Caco-2 (cell line): Measurements from ENCODE around the gene ABCA7. TPM values are rescaled to one million over a fixed set of nuclear protein-coding genes. Genes with fewer than 3 reads are reported as not detected.

Experiments
- BruUV-seq: library from RNA; stranded (reverse); fragments of 400-500 nt; replicated peaks from 2 replicates; lab custom pipeline; 2021; lab: Mats Ljungman, UMichigan
- CTCF ChIA-PET: fragments of 300-600 bp; sonication (Branson Sonifier 250); formaldehyde crosslinking; loops from one replicate; lab custom pipeline; 2022; ENCODE audit warnings: antibody characterized with exemption; lab: Charles Lee
- POLR2A ChIA-PET: fragments of 300-600 bp; sonication (Branson Sonifier 250); formaldehyde crosslinking; loops from one replicate; lab custom pipeline; 2022; ENCODE audit warnings: antibody characterized with exemption; lab: Charles Lee
- DNase-seq, 2 experiments: peaks; one replicate each; pipeline versions ENCODE4 v3.0.0 to v3.0.0-alpha.2; 2020 to 2022
- H3K27me3 ChIP-seq: replicated peaks from 2 replicates; pipeline ENCODE4 v1.6.0; 2011; ENCODE audit warnings: low read length; ENCODE audit not compliant: control insufficient read depth, insufficient read depth
- H3K36me3 ChIP-seq: 2 replicates; pipeline ENCODE4 v1.5.1; 2011; ENCODE audit warnings: low read length; ENCODE audit not compliant: control insufficient read depth, insufficient read depth
- H3K4me1 ChIP-seq: fragments of 250-450 bp; sonication (Bioruptor Pico); 2 replicates; pipeline ENCODE4 v1.5.1; 2020; ENCODE audit warnings: mild to moderate bottlenecking
- H3K4me3 ChIP-seq: 2 replicates; pipeline ENCODE4 v1.5.1; 2011; ENCODE audit warnings: low read depth, mild to moderate bottlenecking, control low read depth, low read length
- H3K9me3 ChIP-seq: fragments of 250-450 bp; sonication (Bioruptor Pico); 2 replicates; pipeline ENCODE4 v1.5.1; 2020; ENCODE audit warnings: mild to moderate bottlenecking, moderate library complexity
- H3K27ac Mint-ChIP-seq: one replicate; pipeline ENCODE4 v1.8.0; 2022; ENCODE audit warnings: mixed read lengths; ENCODE audit not compliant: unreplicated experiment
- H3K27me3 Mint-ChIP-seq: one replicate; pipeline ENCODE4 v1.8.0; 2022; ENCODE audit warnings: mixed read lengths; ENCODE audit not compliant: insufficient read depth, unreplicated experiment
- H3K36me3 Mint-ChIP-seq: one replicate; pipeline ENCODE4 v1.8.0; 2022; ENCODE audit warnings: mild to moderate bottlenecking, mixed read lengths; ENCODE audit not compliant: insufficient read depth, unreplicated experiment
- H3K4me1 Mint-ChIP-seq: one replicate; pipeline ENCODE4 v1.8.0; 2022; ENCODE audit warnings: low read depth, mixed read lengths; ENCODE audit not compliant: unreplicated experiment
- H3K4me3 Mint-ChIP-seq: one replicate; pipeline ENCODE4 v1.8.0; 2022; ENCODE audit warnings: mild to moderate bottlenecking, moderate library complexity, mixed read lengths; ENCODE audit not compliant: unreplicated experiment
- H3K9me3 Mint-ChIP-seq: one replicate; pipeline ENCODE4 v1.8.0; 2022; ENCODE audit warnings: mixed read lengths; ENCODE audit not compliant: unreplicated experiment
- intact Hi-C: fragments of 100-400 bp; cut with micrococcal nuclease; formaldehyde crosslinking; loops from one replicate; pipeline ENCODE4 v1.10.0; 2022; ENCODE audit not compliant: unreplicated experiment
- total RNA-seq: library from RNA; stranded (reverse); gene quantifications from 2 replicates; pipeline ENCODE4 v1.2.3, GENCODE V29; 2022
- TF ChIP-seq, protein P1 (sequence below), 2 experiments: fragments of 200-600 bp in 1 of 2; IDR thresholded peaks; 1 replicate in 1 of 2; 2 replicates in 1 of 2; pipeline versions ENCODE4 v1.5.1 to v1.8.0; 2011 to 2022; ENCODE audit warnings: antibody characterized with exemption in 1 of 2, control low read depth in 1 of 2, inconsistent platforms in 1 of 2, low read depth in 1 of 2, low read length in 1 of 2, mild to moderate bottlenecking in 1 of 2, moderate library complexity in 1 of 2; ENCODE audit not compliant: insufficient read depth in 1 of 2, severe bottlenecking in 1 of 2, unreplicated experiment in 1 of 2

ABCA7 gene
- total RNA-seq, 1 experiment from 2014 or later: 45.9 TPM

DNA sequence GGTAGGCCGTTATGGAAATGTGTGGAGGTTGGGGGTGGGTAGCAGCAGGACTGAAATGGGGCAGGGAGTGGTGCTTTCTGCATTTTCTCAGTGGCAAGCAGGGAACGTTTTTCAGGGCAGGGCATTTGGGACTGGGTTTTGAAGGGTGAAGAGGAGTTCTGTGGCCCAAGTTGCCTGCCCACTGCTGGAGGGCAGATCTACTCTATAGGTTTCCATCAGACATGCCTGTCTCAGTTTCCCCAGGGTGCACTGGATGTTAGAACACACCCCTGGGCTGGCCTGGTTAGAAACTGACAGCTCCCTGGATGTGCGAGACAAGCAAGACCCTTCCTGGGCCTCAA, 40.6 kb upstream of the ABCA7 start:
- H3K9me3 ChIP-seq: no peaks in the 10 kb centered on the region
- H3K4me3 ChIP-seq: no peak overlapping the region
- Mint-ChIP-seq H3K27ac (no peak overlapping the region), H3K4me3 (peak overlapping the region; percentile 66), H3K36me3 (peaks cover 48% of the 10 kb centered on the region), H3K4me1 (no peaks in the 10 kb centered on the region), H3K9me3 (no peaks in the 10 kb centered on the region), H3K27me3 (peaks cover 15% of the 10 kb centered on the region)
- H3K36me3 ChIP-seq: peaks cover 2% of the 10 kb centered on the region; the same call in 1 of the 2 replicates
- TF ChIP-seq, protein P1, sequence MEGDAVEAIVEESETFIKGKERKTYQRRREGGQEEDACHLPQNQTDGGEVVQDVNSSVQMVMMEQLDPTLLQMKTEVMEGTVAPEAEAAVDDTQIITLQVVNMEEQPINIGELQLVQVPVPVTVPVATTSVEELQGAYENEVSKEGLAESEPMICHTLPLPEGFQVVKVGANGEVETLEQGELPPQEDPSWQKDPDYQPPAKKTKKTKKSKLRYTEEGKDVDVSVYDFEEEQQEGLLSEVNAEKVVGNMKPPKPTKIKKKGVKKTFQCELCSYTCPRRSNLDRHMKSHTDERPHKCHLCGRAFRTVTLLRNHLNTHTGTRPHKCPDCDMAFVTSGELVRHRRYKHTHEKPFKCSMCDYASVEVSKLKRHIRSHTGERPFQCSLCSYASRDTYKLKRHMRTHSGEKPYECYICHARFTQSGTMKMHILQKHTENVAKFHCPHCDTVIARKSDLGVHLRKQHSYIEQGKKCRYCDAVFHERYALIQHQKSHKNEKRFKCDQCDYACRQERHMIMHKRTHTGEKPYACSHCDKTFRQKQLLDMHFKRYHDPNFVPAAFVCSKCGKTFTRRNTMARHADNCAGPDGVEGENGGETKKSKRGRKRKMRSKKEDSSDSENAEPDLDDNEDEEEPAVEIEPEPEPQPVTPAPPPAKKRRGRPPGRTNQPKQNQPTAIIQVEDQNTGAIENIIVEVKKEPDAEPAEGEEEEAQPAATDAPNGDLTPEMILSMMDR (IDR thresholded peaks at IDR 0.05; ENCODE audit: insufficient read depth in 1 of 2, low read depth in 1 of 2, low read length in 1 of 2, severe bottlenecking in 1 of 2, unreplicated experiment in 1 of 2): no peak
- H3K4me1 ChIP-seq: peaks cover 26% of the 10 kb centered on the region
- ChIA-PET CTCF (no interaction called here), POLR2A (no interaction called here)
- intact Hi-C loops: no loop called here
- no peak for DNase-seq
- BruUV-seq: no TSS peak
- H3K27me3 ChIP-seq: peaks cover 2% of the 10 kb centered on the region; the same call in 1 of the 2 replicates

DNA sequence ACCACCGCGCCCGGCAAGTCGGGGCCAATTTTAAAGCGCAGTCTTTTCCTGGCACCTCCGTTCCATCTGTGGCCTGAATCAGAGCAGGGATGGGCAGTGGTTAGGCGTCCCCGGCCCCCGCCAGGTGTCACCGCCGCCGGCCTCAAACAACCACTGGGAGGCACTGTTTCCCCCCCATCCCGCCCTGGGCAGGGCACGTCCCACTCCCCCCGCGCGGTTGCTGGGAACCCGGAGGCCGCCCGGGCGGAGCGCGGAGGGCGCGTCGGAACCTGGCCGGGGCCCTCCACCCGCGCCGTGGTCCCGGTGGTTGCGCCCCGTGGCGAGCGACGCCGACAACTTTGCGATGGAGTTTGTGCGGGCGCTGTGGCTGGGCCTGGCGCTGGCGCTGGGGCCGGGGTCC, 39.8 kb upstream of the ABCA7 start, which contains the start of gene GRIN3B:
TSS of gene GRIN3B (plus strand) at position 325 of the 400 bp plus-strand sequence. CDS start at position 344, 19 bp downstream.
- CTCF ChIA-PET: interaction anchor here (0.6 kb wide), 1 partner anchor 77 kb away, joined by 5 read pairs; no protein-coding TSS in a partner anchor
- TF ChIP-seq, protein P1 (IDR thresholded peaks at IDR 0.05; ENCODE audit: insufficient read depth in 1 of 2, low read depth in 1 of 2, low read length in 1 of 2, severe bottlenecking in 1 of 2, unreplicated experiment in 1 of 2): peak; percentile 47 to 70
- no peaks in the 10 kb centered on the region for H3K9me3 Mint-ChIP-seq

DNA sequence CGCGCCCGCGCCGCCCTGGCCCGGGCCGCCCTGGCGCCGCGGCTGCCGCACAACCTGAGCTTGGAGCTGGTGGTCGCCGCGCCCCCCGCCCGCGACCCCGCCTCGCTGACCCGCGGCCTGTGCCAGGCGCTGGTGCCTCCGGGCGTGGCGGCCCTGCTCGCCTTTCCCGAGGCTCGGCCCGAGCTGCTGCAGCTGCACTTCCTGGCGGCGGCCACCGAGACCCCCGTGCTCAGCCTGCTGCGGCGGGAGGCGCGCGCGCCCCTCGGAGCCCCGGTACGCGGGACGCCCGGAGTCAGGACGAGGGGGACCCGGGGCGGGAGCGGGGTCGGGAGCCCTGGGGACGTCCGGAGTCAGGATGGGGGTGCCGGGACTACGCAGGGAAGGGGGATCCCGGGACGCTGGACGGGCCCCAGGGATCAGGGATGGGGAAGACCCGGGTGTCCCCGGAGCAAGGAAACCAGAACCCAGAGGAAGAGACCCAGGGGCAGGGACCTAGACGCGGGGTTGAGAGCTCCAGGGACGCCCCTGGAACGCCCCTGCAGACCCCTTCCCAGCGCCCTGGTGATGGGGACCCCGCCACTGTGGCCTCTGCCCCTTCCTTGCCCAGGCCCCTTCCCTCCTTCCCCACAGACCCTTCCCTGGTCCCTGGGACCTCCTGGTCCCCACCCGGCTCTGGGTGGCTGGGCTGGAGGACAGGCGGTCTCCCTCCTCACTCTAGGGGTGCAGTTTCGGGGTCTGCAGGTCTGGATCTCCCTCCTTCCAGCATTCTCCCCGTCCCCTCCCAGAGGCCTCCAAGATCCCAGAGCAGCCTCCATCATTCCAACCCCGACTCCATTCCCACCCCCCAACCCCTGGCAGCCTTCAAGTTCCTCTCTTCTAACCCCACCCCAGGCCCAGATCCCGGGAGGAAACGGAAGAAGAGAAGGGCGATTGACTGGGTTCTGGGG, 39.0 kb upstream of the ABCA7 start:
- BruUV-seq: no TSS peak
- Histone ChIP-seq H3K9me3 (no peaks in the 10 kb centered on the region), H3K4me1 (peaks cover 18% of the 10 kb centered on the region), H3K27me3 (peaks cover 2% of the 10 kb centered on the region; the same call in 1 of the 2 replicates), H3K36me3 (no peaks in the 10 kb centered on the region), H3K4me3 (peak overlapping the region; percentile 30)
- DNase-seq: no peak
- Mint-ChIP-seq H3K4me1 (no peaks in the 10 kb centered on the region), H3K27ac (no peak overlapping the region), H3K9me3 (no peaks in the 10 kb centered on the region), H3K4me3 (peak overlapping the region; percentile 69), H3K27me3 (peaks cover 15% of the 10 kb centered on the region), H3K36me3 (peaks cover 47% of the 10 kb centered on the region)
- TF ChIP-seq, protein P1 (IDR thresholded peaks at IDR 0.05; ENCODE audit: insufficient read depth in 1 of 2, low read depth in 1 of 2, low read length in 1 of 2, severe bottlenecking in 1 of 2, unreplicated experiment in 1 of 2): no peak
- CTCF ChIA-PET: interaction anchor here (0.6 to 1.1 kb wide), 8 partner anchors 9 to 87 kb away, joined by 3 to 8 read pairs (median 3); partner anchors contain the start of gene RNU6-2
- POLR2A ChIA-PET: interaction anchor here (0.6 kb wide), 1 partner anchor 434 kb away, joined by 3 read pairs; no protein-coding TSS in a partner anchor
- intact Hi-C loops: loop anchor here (2.0 kb wide), 1 partner anchor 144 kb away; no protein-coding TSS in a partner anchor

More for the DNA sequence above, 39.8 kb upstream of the ABCA7 start, which contains the start of gene GRIN3B:
- no peak within 1 kb of the TSS for H3K27ac Mint-ChIP-seq
- H3K9me3 ChIP-seq: no peaks in the 10 kb centered on the region
- peaks cover 2% of the 10 kb centered on the region; the same call in 1 of the 2 replicates for H3K27me3 ChIP-seq
- peak within 1 kb of the TSS; percentile 30 for H3K4me3 ChIP-seq
- H3K4me1 ChIP-seq: peaks cover 23% of the 10 kb centered on the region
- POLR2A ChIA-PET: no interaction called here
- intact Hi-C loops: loop anchor here (2.0 kb wide), 1 partner anchor 143 kb away; no protein-coding TSS in a partner anchor
- no TSS peak for BruUV-seq
- H3K4me3 Mint-ChIP-seq: peak within 1 kb of the TSS; percentile 69
- peaks cover under 1% of the 10 kb centered on the region; the same call in 1 of the 2 replicates for H3K36me3 ChIP-seq
- no peaks in the 10 kb centered on the region for H3K4me1 Mint-ChIP-seq
- peaks cover 46% of the 10 kb centered on the region for H3K36me3 Mint-ChIP-seq
- peaks cover 15% of the 10 kb centered on the region for H3K27me3 Mint-ChIP-seq
- DNase-seq: peak; percentile 73 to 75
